ENCODE results near the gene GYS1.

GYS1 gene

GRCh38 chr19:49020931-49021895 lies 28.1 kb upstream of the GYS1 start (continued):
- no peak for TF ChIP-seq POU6F1 (CRISPR knock-in tag; IDR thresholded peaks at IDR 0.05; ENCODE audit: borderline replicate concordance, low read depth)
- TF ChIP-seq SNAI2 (CRISPR knock-in tag; IDR thresholded peaks at IDR 0.05), result no peak
- TF ChIP-seq ZNF70 (CRISPR knock-in tag; IDR thresholded peaks at IDR 0.05), result no peak
- no peak for TF ChIP-seq RARB (CRISPR knock-in tag; IDR thresholded peaks at IDR 0.05)
- no peak for TF ChIP-seq PPARA (CRISPR knock-in tag; IDR thresholded peaks at IDR 0.05; ENCODE audit: borderline replicate concordance)
- TF ChIP-seq ZFP3 (CRISPR knock-in tag; IDR thresholded peaks at IDR 0.05), result no peak
- TF ChIP-seq ISL1 (CRISPR knock-in tag; IDR thresholded peaks at IDR 0.05), result no peak

GRCh38 chr19:49020342-49020741 lies 27.2 kb upstream of the GYS1 start:
- TF ChIP-seq TCF4 (CRISPR knock-in tag; IDR thresholded peaks at IDR 0.05; ENCODE audit: borderline replicate concordance) (no peak), OSR1 (CRISPR knock-in tag; IDR thresholded peaks at IDR 0.05) (no peak), SNAI2 (CRISPR knock-in tag; IDR thresholded peaks at IDR 0.05) (no peak)
- no peak for ATAC-seq

GRCh38 chr19:49019242-49019932 lies 26.3 kb upstream of the GYS1 start:
- ATAC-seq, result peak; percentile 42
- TF ChIP-seq ARNTL (CRISPR knock-in tag; IDR thresholded peaks at IDR 0.05; ENCODE audit: borderline replicate concordance, low read depth) (no peak), CREB5 (CRISPR knock-in tag; IDR thresholded peaks at IDR 0.05; ENCODE audit: low read depth) (no peak), TSHZ2 (CRISPR knock-in tag; IDR thresholded peaks at IDR 0.05) (no peak), RARB (CRISPR knock-in tag; IDR thresholded peaks at IDR 0.05) (no peak)

GRCh38 chr19:49018388-49019241 lies 25.5 kb upstream of the GYS1 start:
- ATAC-seq, result peak; percentile 9

- peak; percentile 80 for ATAC-seq
- TF ChIP-seq GLIS3 (CRISPR knock-in tag; IDR thresholded peaks at IDR 0.05) (peak; percentile 53; the same call in 1 of the 2 replicates), RARB (CRISPR knock-in tag; IDR thresholded peaks at IDR 0.05) (no peak)
Measured at GRCh38 chr19:49017666-49018351, 24.7 kb upstream of the GYS1 start.

GRCh38 chr19:49017041-49017665 lies 24.0 kb upstream of the GYS1 start, which contains the start of gene LHB:
TSS of gene LHB (minus strand) at chr19:49017091. CDS start at chr19:49017081, 10 bp downstream.
- no peak for ATAC-seq
- no peak for TF ChIP-seq ZNF70 (CRISPR knock-in tag; IDR thresholded peaks at IDR 0.05)
- no peak for TF ChIP-seq CSRNP3 (CRISPR knock-in tag; IDR thresholded peaks at IDR 0.05)
- TF ChIP-seq POU6F1 (CRISPR knock-in tag; IDR thresholded peaks at IDR 0.05; ENCODE audit: borderline replicate concordance, low read depth), result no peak
- TF ChIP-seq ARNTL (CRISPR knock-in tag; IDR thresholded peaks at IDR 0.05; ENCODE audit: borderline replicate concordance, low read depth), result no peak
- TF ChIP-seq ZFP30 (CRISPR knock-in tag; IDR thresholded peaks at IDR 0.05), result no peak
